BE2C (cell line): ENCODE measurements around the gene PLEKHB1.

ENCODE experiments used
- DNase-seq: peaks from one replicate; pipeline ENCODE4 v3.0.0-alpha.2; 2020
- H3K27me3 ChIP-seq: fragments of 250-450 bp; sonication (Bioruptor Pico); 2 replicates; pipeline ENCODE4 v1.5.1; 2020; ENCODE audit warnings: mild to moderate bottlenecking
- H3K36me3 ChIP-seq: fragments of 250-450 bp; sonication (Bioruptor Pico); 2 replicates; pipeline ENCODE4 v1.5.1; 2020; ENCODE audit warnings: mild to moderate bottlenecking
- H3K4me1 ChIP-seq: fragments of 250-450 bp; sonication (Bioruptor Pico); 2 replicates; pipeline ENCODE4 v1.5.1; 2020
- H3K4me3 ChIP-seq: 2 replicates; pipeline ENCODE4 v1.5.1; 2011; ENCODE audit warnings: low read depth, low read length
- H3K9me3 ChIP-seq: fragments of 250-450 bp; sonication (Bioruptor Pico); 2 replicates; pipeline ENCODE4 v1.5.1; 2020
- TF ChIP-seq, protein P1 (sequence below): IDR thresholded peaks from 2 replicates; pipeline ENCODE4 v1.5.1; 2012; ENCODE audit warnings: mild to moderate bottlenecking, low read depth, low read length

The PLEKHB1 gene

DNA sequence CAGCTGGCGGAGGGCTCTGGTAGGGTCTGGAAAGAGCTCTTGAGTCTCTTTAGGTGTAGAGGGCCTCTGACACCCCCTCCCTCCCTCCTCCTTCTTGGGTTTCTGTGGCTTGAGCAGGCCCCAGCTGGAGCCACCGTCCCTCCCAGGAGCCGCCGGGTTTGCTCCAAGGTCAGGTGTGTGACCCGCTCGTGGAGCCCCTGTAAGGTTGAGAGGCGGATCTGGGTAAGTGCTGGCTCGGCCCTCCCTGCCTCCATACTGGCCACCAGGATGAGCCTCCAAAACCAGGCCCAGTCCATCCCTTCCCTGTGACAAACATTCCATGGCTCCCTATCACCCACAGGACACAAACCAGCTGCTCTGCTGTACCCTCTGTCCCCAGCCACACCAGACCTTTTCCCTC lies 9.3 kb downstream of the PLEKHB1 start:
- no peaks in the 10 kb centered on the region for H3K27me3 ChIP-seq
- DNase-seq = no peak
- H3K36me3 ChIP-seq = no peaks in the 10 kb centered on the region
- no peaks in the 10 kb centered on the region for H3K4me1 ChIP-seq
- H3K4me3 ChIP-seq = no peak overlapping the region
- no peaks in the 10 kb centered on the region for H3K9me3 ChIP-seq
- TF ChIP-seq, protein P1, sequence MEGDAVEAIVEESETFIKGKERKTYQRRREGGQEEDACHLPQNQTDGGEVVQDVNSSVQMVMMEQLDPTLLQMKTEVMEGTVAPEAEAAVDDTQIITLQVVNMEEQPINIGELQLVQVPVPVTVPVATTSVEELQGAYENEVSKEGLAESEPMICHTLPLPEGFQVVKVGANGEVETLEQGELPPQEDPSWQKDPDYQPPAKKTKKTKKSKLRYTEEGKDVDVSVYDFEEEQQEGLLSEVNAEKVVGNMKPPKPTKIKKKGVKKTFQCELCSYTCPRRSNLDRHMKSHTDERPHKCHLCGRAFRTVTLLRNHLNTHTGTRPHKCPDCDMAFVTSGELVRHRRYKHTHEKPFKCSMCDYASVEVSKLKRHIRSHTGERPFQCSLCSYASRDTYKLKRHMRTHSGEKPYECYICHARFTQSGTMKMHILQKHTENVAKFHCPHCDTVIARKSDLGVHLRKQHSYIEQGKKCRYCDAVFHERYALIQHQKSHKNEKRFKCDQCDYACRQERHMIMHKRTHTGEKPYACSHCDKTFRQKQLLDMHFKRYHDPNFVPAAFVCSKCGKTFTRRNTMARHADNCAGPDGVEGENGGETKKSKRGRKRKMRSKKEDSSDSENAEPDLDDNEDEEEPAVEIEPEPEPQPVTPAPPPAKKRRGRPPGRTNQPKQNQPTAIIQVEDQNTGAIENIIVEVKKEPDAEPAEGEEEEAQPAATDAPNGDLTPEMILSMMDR = no peak

GRCh38 chr11:73656985-73657384 lies 10.6 kb downstream of the PLEKHB1 start:
- TF ChIP-seq, protein P1 = no peak
- Histone ChIP-seq H3K9me3 (no peaks in the 10 kb centered on the region), H3K27me3 (no peaks in the 10 kb centered on the region), H3K4me3 (no peak overlapping the region), H3K4me1 (no peaks in the 10 kb centered on the region), H3K36me3 (no peaks in the 10 kb centered on the region)
- DNase-seq = no peak

GRCh38 chr11:73659961-73660360 lies 13.6 kb downstream of the PLEKHB1 start:
- DNase-seq = no peak
- H3K4me3 ChIP-seq = no peak overlapping the region
- H3K36me3 ChIP-seq = no peaks in the 10 kb centered on the region
- H3K27me3 ChIP-seq = no peaks in the 10 kb centered on the region
- TF ChIP-seq, protein P1 = no peak
- H3K4me1 ChIP-seq = no peaks in the 10 kb centered on the region
- H3K9me3 ChIP-seq = no peaks in the 10 kb centered on the region

- no peak for DNase-seq
- no peaks in the 10 kb centered on the region for H3K36me3 ChIP-seq
- TF ChIP-seq, protein P1 = no peak
- 0 out of 2 replicates have a peak overlapping the region, but pooled peaks have one; percentile 14 for H3K4me3 ChIP-seq
- no peaks in the 10 kb centered on the region for H3K9me3 ChIP-seq
- no peaks in the 10 kb centered on the region for H3K4me1 ChIP-seq
- no peaks in the 10 kb centered on the region for H3K27me3 ChIP-seq
Observed at GRCh38 chr11:73660497-73661034, 14.2 kb downstream of the PLEKHB1 start.

- Histone ChIP-seq H3K27me3 (no peaks in the 10 kb centered on the region), H3K4me1 (no peaks in the 10 kb centered on the region), H3K36me3 (no peaks in the 10 kb centered on the region), H3K9me3 (no peaks in the 10 kb centered on the region), H3K4me3 (peak overlapping the region; percentile 63)
- DNase-seq = peak; percentile 94
- TF ChIP-seq, protein P1 = peak; percentile 96
Observed at GRCh38 chr11:73661035-73661628, 14.8 kb downstream of the PLEKHB1 start.

DNA sequence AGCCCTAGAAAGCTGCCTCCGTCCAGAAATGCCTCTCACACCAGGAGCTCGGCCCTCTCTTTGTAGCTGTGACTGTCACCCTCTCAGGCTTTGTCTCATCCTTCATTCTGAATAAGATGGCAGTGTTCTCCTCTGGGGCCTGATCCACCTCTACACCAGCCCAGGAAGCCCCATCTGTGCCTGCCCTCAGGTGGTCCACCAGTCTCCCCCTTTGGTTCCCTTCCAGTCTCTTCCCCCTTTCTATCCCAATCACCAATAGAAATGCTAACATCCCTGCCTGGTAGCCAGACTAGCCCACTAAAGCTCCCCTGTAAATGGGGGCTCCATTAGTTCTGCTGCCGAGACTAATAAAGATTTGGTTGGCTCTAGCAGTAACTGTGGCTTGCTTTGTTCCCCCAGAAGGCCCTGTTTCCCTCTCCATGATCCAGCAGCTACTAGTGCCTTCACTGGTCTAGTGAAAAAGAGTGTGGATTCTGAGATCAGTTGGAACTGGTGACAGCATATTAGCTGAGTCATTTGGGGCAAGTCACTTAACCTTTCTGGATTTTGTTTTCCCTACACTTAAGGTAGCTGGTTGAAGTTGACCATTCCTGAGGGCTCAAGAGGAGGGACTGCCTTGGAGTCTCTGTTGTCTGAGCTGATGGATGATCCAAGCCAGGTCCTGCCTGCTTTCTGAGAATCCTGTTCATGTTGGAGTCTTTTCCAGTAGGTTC lies 16.2 kb downstream of the PLEKHB1 start:
- no peaks in the 10 kb centered on the region for H3K27me3 ChIP-seq
- DNase-seq = no peak
- H3K4me3 ChIP-seq = no peak overlapping the region
- no peaks in the 10 kb centered on the region for H3K9me3 ChIP-seq
- no peaks in the 10 kb centered on the region for H3K36me3 ChIP-seq
- TF ChIP-seq, protein P1 = no peak
- H3K4me1 ChIP-seq = no peaks in the 10 kb centered on the region
